GM21360 (cell line): ENCODE results near the gene PPP1R15B.
A peak's percentile ranks its signal among the peaks of the same experiment; 100 is the strongest.

Source experiments
- ATAC-seq: cut with Tn5 transposase; IDR thresholded peaks from one replicate; pipeline ENCODE4 v1.9.1; 2021; ENCODE audit warnings: mild to moderate bottlenecking, moderate library complexity; ENCODE audit not compliant: unreplicated experiment

Gene PPP1R15B

DNA sequence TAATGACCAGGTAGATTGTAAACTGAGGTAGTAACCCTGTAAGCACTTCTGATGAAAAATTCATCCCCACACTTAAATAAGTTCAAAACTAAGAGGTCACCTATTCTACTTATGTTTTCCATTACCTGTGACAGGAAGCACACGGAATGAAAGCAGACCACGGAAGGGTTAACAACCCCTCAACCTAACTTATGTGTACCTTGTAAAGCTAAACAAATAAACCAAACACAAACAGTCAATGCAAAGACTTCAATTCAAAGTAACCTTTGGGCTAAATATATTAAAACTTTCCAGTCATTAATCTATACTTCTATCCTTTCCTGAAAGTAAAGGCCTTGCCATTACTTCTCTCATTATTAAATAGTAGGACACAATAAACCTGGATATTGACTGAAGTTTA, 7.0 kb downstream of the PPP1R15B start:
- no peak for ATAC-seq

DNA sequence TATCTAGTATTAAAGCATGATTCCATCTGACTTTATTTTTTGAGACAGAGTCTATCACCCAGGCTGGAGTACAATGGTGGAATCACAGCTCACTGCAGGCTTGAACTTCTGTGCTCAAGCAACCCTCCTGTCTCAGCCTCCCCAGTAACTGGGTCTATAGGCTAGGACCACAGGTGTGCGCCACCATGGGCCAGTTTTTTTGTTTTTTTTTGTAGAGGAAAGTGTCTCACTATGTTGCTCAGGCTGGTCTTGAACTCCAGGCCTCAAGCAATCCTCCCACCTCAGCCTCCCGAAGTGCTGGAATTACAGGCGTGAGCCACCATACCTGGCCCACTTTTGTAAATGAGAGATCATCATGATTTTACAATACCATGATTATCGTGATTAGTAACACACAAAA, 9.2 kb downstream of the PPP1R15B start:
- ATAC-seq = no peak

DNA sequence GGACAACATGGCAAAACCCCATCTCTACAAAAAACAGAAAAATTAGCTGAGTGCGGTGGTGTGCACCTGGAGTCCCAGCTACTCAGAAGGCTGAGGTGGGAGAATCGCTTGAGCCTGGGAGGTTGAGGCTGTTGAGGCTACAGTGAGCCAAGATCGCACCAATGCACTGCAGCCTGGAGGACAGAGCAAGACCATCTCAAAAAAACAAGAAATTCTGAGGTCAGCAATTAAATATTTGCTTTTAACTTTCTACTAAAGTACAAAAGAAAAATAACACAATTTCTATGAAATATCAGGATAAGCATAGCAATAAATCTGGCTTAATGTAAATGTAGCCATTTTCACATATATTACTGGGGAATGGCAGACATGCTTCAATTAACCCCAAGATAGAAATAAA, 9.9 kb downstream of the PPP1R15B start:
- ATAC-seq = no peak

DNA sequence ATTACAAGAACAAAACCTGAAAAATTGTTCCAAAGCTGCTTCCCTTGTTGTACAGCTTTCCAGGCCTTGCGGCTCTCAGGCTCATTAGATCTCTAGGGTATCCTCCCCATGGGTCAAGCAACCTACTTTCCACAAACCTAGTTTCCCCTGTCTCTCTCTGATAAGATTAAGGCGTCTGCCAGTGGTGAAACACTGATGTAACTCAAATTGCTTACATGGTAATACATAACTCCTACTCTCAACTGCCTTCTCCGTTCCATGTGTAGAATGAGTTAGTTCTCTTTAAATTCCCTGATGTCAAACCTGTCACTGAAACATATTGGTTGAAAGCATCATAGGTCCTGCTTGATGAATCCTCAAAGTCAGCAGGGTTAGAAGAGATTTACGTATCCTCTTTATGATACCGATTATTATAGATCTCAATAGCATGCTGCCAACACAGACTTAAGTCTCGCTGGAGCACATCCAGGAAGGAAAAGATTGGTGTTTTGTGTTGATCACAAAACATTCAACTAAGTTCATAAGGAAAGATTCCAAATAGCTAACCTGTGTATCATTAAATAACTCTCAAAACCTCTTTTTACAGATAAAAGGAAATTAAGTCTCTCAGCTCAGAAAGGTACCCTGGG, 10.6 kb downstream of the PPP1R15B start:
- ATAC-seq = no peak

DNA sequence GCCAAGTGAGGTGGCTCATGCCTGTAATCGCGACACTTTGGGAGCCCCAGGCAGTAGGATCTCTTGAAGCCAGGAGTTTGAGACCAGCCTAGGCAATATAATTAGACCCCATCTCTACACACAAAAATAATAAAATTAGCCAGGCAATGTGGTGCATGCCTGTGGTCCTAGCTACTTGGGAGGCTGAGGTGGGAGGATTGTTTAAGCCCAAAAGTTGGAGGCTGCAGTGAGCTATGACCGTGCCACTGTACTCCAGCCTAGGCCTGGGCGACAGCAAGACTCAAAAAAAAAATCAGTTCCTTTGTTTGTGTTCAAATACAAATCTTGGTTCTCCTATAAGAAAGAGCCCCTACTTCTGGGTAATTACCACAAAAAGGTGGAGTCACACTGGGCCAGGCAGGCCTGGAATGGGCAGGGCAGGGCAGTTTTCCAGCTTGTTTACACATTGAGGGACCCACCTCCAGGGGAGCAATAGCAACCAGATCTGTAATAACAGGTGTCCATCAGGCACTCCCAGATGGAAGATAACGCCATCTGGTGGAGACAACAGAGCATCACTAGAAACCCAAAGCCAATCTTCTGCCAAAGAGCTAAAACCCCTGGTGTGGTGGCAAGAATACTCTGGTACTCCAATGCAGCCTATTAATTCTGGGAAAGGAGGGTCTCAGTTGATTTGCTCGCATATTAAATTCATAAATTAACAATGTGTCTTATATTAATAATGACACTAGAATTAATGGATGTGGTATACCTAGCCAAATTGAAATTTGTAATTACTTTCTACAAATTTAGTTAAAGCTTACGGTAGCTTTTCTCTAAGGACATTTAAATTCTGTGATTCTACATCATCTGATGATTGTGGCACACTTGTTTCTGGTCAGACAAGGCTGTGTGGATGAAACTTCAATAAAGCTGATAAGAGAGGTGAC, 13.2 kb downstream of the PPP1R15B start:
- ATAC-seq = peak; percentile 60

DNA sequence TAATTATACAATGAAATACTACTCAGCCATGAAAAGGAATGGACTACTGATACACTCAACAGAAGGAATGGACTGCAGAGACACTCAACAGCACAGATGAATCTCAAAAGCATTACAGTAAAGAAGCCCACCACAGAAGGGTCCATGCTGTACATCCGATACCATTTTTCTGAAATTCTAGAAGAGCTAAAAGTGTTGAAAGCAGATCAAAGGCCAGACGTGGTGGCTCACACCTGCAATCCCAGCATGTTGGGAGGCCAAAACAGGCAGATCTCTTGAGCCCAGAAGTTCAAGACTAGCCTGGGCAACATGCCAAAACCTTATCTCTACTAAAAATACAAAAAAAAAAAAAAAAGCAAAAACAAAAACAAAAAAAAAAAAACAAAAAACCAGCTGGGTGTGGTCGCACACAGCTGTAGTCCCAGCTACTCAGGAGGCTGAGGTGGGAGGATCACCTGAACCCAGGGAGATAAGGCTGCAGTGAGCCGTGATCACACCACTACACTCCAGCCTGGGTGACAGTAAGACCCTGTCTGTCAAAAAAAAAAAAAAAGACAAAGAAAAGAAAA, 15.5 kb downstream of the PPP1R15B start:
- ATAC-seq = no peak

DNA sequence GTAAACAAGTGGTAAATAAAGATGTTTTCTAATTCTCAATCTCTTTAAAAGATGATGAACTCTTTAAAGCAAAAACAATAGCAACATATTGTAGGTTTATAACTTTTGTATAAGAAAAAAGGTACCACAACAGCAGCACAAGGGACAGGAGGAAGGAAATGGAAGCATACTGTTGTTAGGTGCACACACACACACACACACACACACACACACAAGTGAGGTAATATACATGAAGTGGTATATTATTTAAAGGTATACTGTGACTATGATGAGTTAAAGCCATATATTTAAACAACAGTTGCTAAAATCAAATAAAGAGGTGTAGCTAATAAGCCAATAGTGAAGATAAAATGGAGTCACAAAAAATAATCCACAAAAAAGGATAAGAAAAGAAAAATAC, 20.0 kb downstream of the PPP1R15B start:
- no peak for ATAC-seq

DNA sequence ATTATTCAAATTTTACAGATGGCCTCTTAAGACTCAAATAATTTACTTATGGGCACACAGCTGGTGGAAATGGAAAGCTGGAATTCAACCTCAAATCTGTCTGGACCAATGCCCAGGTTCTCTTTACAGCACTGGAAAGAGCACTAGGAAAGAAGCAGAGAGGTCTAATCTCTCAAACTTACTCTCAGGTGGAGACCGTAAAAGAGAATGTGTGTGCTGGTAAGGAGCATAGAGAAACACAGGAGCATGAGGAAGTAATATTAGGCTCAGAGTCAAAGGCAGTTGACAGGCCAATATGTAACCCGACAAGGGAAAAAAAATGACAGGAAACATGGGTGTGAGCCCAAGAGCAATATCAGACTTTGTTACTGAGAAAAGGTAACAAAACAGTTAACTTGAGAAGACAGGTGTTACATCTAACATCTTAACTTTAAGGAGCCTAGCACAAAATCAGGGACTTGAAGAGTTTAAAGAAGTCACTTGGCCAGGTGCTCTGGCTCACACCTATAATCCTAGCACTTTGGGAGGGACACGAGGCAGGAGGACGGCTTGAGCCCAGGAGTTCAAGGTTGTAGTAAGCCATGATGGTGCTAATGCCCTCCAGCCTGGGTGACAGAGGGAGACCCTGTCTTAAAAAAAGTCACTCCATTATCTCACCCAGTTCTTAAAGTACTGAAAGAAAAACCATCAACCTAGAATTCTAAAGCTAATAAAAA, 20.7 kb downstream of the PPP1R15B start:
- ATAC-seq = no peak

DNA sequence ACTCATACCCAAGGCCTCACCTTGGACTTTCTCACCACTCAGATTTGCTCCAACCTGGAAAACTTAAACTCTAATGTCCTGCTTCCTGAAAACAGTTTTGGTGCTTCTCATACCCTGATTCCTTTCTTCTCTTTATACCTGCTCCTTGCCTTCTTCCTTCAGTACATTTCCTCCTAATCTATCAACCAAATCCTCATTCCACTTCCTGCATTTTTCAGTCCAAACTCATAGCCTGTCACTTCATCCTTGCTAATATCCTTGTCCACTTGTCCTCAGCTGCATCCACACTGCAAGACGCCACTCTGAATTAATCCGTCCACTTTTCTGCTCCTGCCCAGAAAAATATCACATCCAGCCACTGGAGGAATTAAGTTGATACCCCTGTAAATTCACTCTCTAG, 25.9 kb downstream of the PPP1R15B start:
- ATAC-seq = no peak

DNA sequence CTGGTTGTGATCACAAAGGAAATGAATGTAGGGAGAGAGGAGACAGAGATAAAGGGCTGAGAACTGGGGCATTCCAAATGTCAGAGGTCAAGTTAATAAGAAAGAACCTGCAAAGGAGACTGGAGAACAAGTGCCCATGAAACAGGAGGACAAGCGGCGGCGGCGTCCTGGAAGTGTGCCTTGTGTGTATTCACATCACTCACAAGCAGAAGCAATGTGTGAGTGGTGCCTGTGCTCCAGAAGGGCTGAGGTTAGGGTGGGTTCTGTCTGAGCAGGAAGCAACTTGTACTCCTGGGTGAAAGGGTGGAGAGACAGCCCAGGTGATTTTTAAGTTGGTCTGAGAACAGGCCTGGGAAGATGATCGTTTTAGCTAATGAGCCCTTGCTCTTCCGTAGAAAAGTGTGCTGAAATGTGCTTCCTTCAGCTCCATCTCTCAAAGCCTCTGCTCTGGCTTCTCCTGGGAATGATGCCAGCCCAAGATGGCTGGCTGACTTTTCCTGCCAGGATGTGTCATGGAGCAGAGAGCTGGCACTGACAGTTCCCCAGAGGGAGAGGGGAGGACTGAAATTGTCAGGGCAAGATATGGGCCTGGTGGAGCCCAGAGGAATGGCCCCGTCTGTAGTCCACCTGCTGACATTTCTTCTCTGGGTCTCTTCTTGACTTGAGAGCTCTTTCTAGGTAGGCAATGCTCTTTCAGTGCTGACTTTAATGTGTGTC, 26.8 kb downstream of the PPP1R15B start:
- no peak for ATAC-seq

DNA sequence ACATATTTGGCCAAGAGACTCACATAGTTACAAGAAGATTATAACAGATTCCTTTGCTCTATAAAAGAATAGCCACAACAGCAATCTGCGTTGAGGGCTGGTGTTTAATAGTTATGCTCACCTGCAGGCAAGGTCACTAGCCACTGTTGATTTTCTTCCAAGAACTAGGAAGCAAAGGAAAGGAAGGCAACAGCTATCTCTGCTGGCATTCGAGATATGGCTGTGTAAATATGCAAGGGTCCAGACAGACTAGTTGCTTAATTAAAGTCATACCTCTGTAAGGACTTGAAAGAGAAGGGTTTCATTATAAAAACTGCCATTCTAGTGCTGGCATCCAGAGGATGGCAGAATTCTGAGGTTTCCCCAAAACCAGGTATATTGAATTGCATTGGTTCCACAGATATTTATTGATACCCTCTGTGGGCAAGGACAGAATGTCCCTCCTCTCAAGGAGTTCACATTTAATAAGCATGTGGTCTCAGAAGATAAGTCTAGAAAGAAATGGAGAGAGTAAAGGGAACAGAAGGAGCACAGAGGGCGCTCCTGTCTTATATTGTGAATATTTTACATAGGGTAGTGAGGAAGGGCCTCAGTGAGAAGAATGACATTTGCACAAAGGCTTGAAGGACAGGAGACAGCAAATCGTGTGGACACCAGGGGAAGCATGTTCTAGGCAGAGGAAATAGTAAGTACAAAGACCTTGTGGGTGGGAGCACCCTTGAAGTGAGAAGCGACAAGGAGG, 28.3 kb downstream of the PPP1R15B start:
- ATAC-seq = no peak

DNA sequence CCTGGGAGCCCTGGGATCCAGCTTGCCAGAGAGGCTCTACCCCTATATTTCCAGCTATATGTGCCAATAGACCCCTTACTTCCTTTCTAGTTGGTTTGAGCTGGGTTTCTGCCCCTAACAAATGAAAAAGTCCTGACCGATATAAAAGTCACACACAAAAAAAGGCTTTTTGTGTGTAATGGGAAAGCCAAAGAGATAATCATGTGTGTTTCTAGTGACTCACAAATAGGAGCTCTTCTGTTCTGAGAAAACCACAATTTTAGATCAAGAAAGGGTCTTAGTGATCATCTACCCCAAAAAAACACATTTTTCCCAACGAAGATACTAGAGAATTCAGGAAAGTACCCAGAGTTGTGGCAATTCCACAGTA, 28.9 kb downstream of the PPP1R15B start:
- ATAC-seq = no peak

DNA sequence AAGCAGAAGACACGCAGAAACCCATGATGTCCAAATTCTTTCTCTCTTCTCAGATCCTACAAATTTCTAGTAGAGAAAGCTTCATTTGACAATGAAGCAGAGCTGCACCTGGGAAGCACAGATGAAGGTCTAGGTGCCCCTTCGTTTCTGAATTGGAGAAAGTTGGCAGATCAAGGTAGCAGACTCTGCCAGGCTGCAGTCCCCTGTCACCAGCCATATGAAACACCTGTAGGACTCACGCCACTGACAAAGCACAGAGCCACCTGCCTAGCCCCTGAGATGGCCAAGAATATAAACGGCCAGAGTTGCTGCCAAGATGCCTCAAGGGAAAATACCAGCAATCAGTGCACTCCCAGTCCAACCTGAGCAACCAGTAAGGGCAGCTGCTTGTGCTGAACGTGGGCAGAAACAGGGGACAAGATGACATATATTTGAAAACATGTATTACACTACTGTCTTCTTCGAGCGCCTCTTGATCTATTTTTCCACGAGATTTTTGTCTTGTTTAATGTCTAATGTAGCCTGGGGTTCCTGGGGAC, 31.3 kb downstream of the PPP1R15B start:
- no peak for ATAC-seq

DNA sequence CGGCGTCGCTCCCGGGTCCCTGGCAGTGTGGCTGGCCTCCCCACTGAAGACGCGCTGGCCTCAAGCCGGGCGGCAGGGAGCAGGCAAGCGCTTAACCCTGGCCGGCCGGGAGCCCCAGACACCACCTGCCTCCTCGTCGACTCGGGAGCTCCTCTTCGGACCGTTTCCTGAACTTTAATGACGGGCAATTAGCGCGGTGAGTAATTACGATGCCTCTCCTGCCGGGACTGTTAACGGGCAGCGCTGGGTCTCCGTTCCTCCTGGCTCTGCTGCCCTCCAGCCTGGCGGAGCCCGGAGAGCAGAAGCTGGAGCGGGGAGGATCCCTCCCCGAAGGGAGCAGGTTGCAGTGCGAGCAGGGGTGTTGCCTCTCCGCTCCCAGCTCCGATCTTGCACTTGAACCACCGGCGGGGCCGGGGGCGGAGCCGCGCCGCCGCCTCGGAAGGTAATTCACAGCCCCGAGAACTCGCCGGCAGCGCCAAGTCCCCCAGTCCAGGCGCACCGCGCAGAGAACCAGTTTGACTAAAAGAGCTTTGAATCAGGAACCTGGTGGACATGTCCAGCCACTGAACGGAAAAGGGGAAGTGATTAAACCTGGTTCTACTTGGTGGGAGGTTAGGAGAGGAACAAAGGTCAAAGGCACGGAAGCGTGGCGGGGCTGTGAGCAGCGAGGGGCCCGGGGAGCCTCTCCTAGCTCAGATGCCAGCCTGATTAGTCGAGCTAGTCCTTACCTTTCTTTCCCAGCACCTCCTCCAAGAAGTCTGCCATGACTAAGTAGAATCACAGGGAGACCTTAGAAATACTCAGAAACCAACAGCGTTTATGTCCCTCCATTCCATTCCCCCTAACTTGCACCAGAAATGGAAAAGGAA, 33.6 kb downstream of the PPP1R15B start:
- ATAC-seq = no peak

DNA sequence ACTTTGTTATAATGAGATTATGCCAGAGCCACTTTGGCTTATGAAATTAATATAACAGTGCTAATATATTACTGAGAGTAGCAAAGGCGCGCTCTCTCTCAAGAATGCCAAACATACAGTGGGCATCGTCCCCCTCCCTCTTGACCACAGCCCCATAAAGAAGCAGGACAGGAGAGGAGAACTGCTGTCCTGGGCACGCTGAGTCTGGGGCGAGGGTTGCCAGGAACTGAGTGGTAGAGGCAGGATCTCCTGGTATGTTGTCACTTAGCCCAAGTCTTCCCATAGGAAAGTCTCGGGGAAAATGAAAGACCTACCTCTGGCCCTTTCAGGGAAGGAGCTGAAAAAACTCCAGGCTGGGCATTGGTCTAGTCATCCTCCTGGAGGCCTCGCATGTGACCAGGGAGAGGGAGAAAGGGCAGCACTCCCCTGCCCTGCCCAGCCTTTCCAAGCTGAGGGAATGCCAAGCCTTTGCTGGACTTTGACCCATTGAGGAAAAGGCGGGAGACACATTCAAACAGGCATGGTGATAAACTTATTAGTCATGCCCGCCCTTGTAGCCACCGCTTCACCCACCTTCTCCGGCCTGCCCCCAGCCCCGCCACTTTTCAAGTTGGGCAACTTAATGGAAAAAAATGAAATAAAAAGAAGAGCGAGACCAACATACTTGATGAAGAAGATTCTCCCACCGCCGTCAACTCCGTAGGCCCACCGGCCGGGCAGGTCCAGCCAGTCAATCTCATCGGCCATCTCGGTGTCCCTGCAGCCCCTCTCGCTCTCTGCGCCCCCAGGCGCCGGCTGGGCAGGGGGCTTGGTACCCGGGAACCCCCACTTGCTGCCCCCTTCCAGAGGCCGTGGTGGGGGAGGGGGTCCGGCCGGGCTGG, 34.5 kb downstream of the PPP1R15B start:
- ATAC-seq = no peak

DNA sequence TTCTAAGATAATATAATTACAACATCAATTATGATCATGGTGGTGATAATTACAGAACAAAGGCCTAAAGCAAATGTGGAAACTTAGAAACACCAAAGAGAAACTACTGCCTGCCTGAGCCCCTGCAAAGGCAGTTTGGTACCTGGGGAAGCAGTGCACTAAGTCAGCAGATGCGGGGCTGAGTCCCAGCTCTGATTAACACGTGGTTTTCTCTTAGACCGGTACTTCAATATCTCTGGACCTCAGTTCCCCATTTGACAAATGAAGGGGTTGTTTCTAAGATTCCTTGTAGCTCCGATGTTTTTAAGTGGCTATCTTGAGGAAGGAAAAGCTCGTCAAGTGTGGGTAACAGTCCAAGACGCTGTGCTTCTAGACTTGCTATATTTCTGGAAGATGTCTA, 35.2 kb downstream of the PPP1R15B start:
- no peak for ATAC-seq

DNA sequence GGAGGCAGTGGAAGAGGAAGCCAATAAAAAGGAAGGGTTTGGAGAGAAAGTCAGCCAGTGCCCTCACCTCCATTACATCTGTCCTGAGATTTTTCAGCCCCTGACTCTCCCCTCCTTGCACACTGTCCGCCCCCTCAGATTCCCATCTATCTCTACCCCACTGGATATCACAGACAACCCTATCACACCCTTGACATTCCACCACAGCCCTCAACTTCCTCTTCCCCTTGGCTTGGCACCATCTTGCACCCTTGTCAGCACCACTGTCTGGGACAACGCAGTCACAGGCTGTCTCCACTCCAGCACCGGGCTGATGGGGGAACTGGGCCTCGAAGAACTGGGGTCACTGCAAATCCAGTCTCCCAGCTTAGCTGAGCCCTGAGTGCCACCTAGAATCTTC, 37.7 kb downstream of the PPP1R15B start:
- no peak for ATAC-seq

DNA sequence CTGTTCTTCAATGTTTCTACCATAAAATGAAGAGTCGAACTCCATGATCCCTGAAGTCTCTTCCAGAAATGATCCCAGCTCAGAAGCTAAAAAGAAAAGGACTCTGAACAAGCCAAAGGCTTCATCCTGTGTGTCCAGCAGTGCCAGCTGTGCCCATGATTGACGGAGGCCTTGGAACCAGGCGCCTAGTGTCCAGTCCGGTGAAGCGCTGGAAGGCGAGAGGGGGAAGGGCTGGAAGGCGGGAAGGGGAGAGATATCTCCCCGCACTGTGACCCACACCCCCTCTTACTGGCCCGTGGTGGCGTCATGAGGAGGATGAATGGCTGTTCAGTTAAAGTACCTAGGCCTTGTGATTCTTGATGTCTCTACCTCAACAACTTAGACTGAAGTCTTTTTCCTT, 41.4 kb downstream of the PPP1R15B start:
- no peak for ATAC-seq
